PC-9 (cell line): ENCODE data around the gene MSLN.

ENCODE experiments used
- EZH2 ChIP-seq: fragments of 200-600 bp; sonication (generic); IDR thresholded peaks from 2 replicates; pipeline ENCODE4 v1.8.0; 2017; ENCODE audit warnings: antibody characterized with exemption, low read depth
- TF ChIP-seq, protein P1 (sequence below): fragments of 200-600 bp; sonication (generic); conservative IDR thresholded peaks from 2 replicates; pipeline ENCODE4 v1.6.1; 2017; ENCODE audit warnings: mixed run types, antibody characterized with exemption, mild to moderate bottlenecking, moderate library complexity

DNA sequence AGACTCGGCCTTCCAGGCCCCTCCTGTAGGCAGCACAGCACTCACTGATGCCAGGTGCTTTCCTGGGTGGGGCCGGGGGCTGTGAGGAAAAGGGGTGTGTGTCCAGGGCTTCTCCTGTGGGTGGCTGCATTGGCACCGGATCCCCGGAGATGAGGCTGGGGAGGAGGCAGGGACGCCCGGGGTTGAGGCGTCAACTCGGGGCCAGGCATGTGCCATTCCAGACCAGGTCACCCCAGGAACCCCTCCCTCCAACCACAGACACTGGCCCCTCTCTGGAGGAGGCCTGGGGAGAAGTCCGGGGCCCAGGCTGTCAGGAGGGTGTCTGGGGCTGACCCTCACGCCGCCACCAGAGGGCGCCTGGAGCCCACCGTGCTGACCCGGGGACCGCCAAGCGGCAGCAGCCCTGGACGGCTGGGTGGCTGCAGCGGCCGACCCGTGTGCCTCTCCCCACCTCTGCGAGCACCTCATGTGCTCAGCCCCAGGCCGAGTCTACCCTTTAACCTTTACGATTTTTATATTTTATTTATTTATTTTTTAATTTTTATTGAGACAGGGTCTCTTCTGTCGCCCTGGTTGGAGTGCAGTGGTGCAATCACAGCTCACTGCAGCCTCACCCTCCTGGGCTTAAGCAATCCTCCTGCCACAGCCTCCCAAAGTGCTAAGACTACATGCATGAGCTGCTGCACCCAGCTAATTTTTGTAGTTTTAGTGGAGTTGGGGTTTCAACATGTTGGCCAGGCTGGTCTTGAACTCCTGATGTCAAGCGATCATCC is 48.8 kb upstream of the MSLN start:
- TF ChIP-seq, protein P1, sequence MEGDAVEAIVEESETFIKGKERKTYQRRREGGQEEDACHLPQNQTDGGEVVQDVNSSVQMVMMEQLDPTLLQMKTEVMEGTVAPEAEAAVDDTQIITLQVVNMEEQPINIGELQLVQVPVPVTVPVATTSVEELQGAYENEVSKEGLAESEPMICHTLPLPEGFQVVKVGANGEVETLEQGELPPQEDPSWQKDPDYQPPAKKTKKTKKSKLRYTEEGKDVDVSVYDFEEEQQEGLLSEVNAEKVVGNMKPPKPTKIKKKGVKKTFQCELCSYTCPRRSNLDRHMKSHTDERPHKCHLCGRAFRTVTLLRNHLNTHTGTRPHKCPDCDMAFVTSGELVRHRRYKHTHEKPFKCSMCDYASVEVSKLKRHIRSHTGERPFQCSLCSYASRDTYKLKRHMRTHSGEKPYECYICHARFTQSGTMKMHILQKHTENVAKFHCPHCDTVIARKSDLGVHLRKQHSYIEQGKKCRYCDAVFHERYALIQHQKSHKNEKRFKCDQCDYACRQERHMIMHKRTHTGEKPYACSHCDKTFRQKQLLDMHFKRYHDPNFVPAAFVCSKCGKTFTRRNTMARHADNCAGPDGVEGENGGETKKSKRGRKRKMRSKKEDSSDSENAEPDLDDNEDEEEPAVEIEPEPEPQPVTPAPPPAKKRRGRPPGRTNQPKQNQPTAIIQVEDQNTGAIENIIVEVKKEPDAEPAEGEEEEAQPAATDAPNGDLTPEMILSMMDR = peak; percentile 90
- no peak for TF ChIP-seq EZH2
